ENCODE results near the gene C6orf132. TPM values are rescaled to one million over a fixed set of nuclear protein-coding genes. Genes with fewer than 3 reads are reported as not detected.

The C6orf132 gene
- total RNA-seq, 1 experiment from 2014 or later: 48.4 TPM

GRCh38 chr6:42066156-42066675 is 76.2 kb downstream of the C6orf132 start:
- Histone ChIP-seq H3T11ph (ENCODE audit: low read length) (no peak overlapping the region), H3K27me3 (ENCODE audit: insufficient read depth, low read length) (no peaks in the 10 kb centered on the region), H3K23me2 (ENCODE audit: insufficient read length, low read depth, low read length, poor library complexity, severe bottlenecking) (no peaks in the 10 kb centered on the region), H2AK5ac (ENCODE audit: insufficient read length, low read length) (no peak overlapping the region), H2BK12ac (ENCODE audit: insufficient read length, low read depth, low read length) (no peak overlapping the region), H4K8ac (replicated peaks; ENCODE audit: insufficient read length, low read depth, low read length) (no peak overlapping the region), H3K14ac (ENCODE audit: insufficient read depth, low read length) (no peak overlapping the region; the same call in 1 of the 2 replicates), H2BK20ac (ENCODE audit: low read depth, low read length, poor library complexity, severe bottlenecking) (no peak overlapping the region), H4K5ac (ENCODE audit: insufficient read length, low read depth, low read length) (no peak overlapping the region), H3K4me2 (ENCODE audit: insufficient read depth, insufficient read length, low read length) (no peak overlapping the region), H3K79me1 (ENCODE audit: insufficient read depth, low read depth, low read length, poor library complexity, severe bottlenecking) (no peaks in the 10 kb centered on the region), H3K4ac (ENCODE audit: low read depth, low read length) (no peak overlapping the region), H2BK120ac (ENCODE audit: low read depth, low read length, poor library complexity, severe bottlenecking) (no peak overlapping the region), H3K9ac (ENCODE audit: extremely low read depth, insufficient read length, low read length) (no peak overlapping the region), H2BK15ac (ENCODE audit: low read depth, low read length) (no peak overlapping the region), H3K18ac (ENCODE audit: insufficient read length, low read depth, low read length) (no peak overlapping the region), H3K79me2 (ENCODE audit: insufficient read depth, low read length) (no peaks in the 10 kb centered on the region), H3K27ac (ENCODE audit: insufficient read length, low read depth, low read length) (no peak overlapping the region), H3K4me1 (ENCODE audit: insufficient read depth, low read length) (no peaks in the 10 kb centered on the region), H2AFZ (ENCODE audit: low read length) (no peak overlapping the region), H3K56ac (ENCODE audit: insufficient read length, low read depth, low read length) (no peak overlapping the region), H2BK5ac (ENCODE audit: insufficient read length, low read length) (no peak overlapping the region), H3K23ac (ENCODE audit: insufficient read length, low read depth, low read length) (no peak overlapping the region), H3K9me3 (ENCODE audit: control insufficient read depth, low read depth, low read length) (no peaks in the 10 kb centered on the region), H4K20me1 (ENCODE audit: control insufficient read depth, insufficient read depth, insufficient read length) (no peaks in the 10 kb centered on the region), H4K91ac (ENCODE audit: insufficient read length, low read depth, low read length) (no peak overlapping the region)
- H3K36me3 Mint-ChIP-seq (ENCODE audit: insufficient read depth in 1 of 3, low read depth in 3 of 3): peaks cover 14 to 53% (median 41%) of the 10 kb centered on the region in 3 experiments
- no peaks in the 10 kb centered on the region for H3K9me3 Mint-ChIP-seq
- 0 out of 7 replicates have a peak overlapping the region, but pooled peaks of 2 of the 3 experiments have one; percentile 37 to 71 for H3K27ac Mint-ChIP-seq
- no peak overlapping the region for H3K4me3 Mint-ChIP-seq
- no peak for DNase-seq
- no peak for TF ChIP-seq CTCF (conservative IDR thresholded peaks at IDR 0.05)
- H3K27me3 Mint-ChIP-seq (ENCODE audit: low read depth): no peaks in the 10 kb centered on the region
- H3K4me1 Mint-ChIP-seq: no peaks in the 10 kb centered on the region; a peak in 1 of 4 replicates
- WGBS (ENCODE audit: extremely low coverage, insufficient read length, low lambda C conversion rate): no CpG with 5 or more reads among the region's 13 CpGs
